Loucy (cell line): ENCODE results near the gene HAO2.

Source experiments
- H2AFZ ChIP-seq: fragments of 200-600 bp; sonication (generic); 2 replicates; pipeline ENCODE4 v1.6.0; 2016; ENCODE audit warnings: antibody characterized with exemption, mild to moderate bottlenecking, low read length, moderate library complexity
- H3F3A ChIP-seq: fragments of 200-600 bp; 2 replicates; pipeline ENCODE4 v1.6.0; 2016; ENCODE audit warnings: antibody characterized with exemption, low read depth, mild to moderate bottlenecking
- H3K27me3 ChIP-seq: fragments of 200-600 bp; sonication (generic); 2 replicates; pipeline ENCODE4 v1.6.1; 2014; ENCODE audit warnings: low read length, mild to moderate bottlenecking; ENCODE audit not compliant: insufficient read depth, poor library complexity, severe bottlenecking
- H3K36me3 ChIP-seq: fragments of 200-600 bp; sonication (generic); 2 replicates; pipeline ENCODE4 v1.6.1; 2016; ENCODE audit warnings: low read length; ENCODE audit not compliant: insufficient read depth
- H3K4me1 ChIP-seq: fragments of 200-600 bp; sonication (generic); 2 replicates; pipeline ENCODE4 v1.5.1; 2014; ENCODE audit warnings: low read length, mild to moderate bottlenecking; ENCODE audit not compliant: insufficient read depth, poor library complexity, severe bottlenecking
- H3K4me2 ChIP-seq: fragments of 200-600 bp; sonication (generic); 2 replicates; pipeline ENCODE4 v1.6.0; 2014; ENCODE audit warnings: antibody characterized with exemption, low read length, low read depth, mild to moderate bottlenecking; ENCODE audit not compliant: poor library complexity, severe bottlenecking
- H3K4me3 ChIP-seq: fragments of 200-600 bp; sonication (generic); 2 replicates; pipeline ENCODE4 v1.5.1; 2014; ENCODE audit warnings: low read length, mild to moderate bottlenecking, mixed read lengths; ENCODE audit not compliant: poor library complexity, severe bottlenecking
- H3K79me2 ChIP-seq: fragments of 200-600 bp; sonication (generic); 2 replicates; pipeline ENCODE4 v1.6.1; 2014; ENCODE audit warnings: low read length; ENCODE audit not compliant: insufficient read depth
- H3K9ac ChIP-seq: fragments of 200-600 bp; sonication (generic); 2 replicates; pipeline ENCODE4 v1.6.0; 2014; ENCODE audit warnings: mild to moderate bottlenecking, low read depth, low read length, moderate library complexity; ENCODE audit not compliant: poor library complexity, severe bottlenecking
- H3K9me2 ChIP-seq: fragments of 200-600 bp; sonication (generic); replicated peaks from 2 replicates; pipeline ENCODE4 v1.6.1; 2016; ENCODE audit warnings: low read depth, low read length, mixed read lengths
- H3K9me3 ChIP-seq: fragments of 200-600 bp; sonication (generic); 2 replicates; pipeline ENCODE4 v1.6.1; 2014; ENCODE audit warnings: mild to moderate bottlenecking, antibody characterized with exemption, low read length, low read depth; ENCODE audit not compliant: insufficient read depth
- H4K20me1 ChIP-seq: fragments of 200-600 bp; sonication (generic); 2 replicates; pipeline ENCODE4 v1.6.0; 2014; ENCODE audit warnings: antibody characterized with exemption, low read length, mild to moderate bottlenecking; ENCODE audit not compliant: insufficient read depth, poor library complexity, severe bottlenecking
- CTCF ChIP-seq: fragments of 200-600 bp; sonication (generic); conservative IDR thresholded peaks from 2 replicates; pipeline ENCODE4 v1.5.1; 2014; ENCODE audit warnings: mild to moderate bottlenecking, antibody characterized with exemption, low read length
- EZH2phosphoT487 ChIP-seq: fragments of 200-600 bp; IDR thresholded peaks from 2 replicates; pipeline ENCODE4 v1.6.1; 2018; ENCODE audit warnings: antibody characterized with exemption, mild to moderate bottlenecking, moderate library complexity, borderline replicate concordance

The HAO2 gene

GRCh38 chr1:119361620-119362344 lies 6.8 kb upstream of the HAO2 start:
- Histone ChIP-seq H3F3A (no peaks in the 10 kb centered on the region), H3K9me2 (no peaks in the 10 kb centered on the region), H3K27me3 (no peaks in the 10 kb centered on the region), H3K36me3 (no peaks in the 10 kb centered on the region), H4K20me1 (no peaks in the 10 kb centered on the region), H3K4me2 (no peak overlapping the region), H3K9ac (no peak overlapping the region), H3K4me3 (no peak overlapping the region), H3K4me1 (no peaks in the 10 kb centered on the region), H2AFZ (no peak overlapping the region), H3K79me2 (no peaks in the 10 kb centered on the region), H3K9me3 (no peaks in the 10 kb centered on the region)
- TF ChIP-seq CTCF = no peak
- TF ChIP-seq EZH2phosphoT487 = no peak

- no peak overlapping the region for H3K4me3 ChIP-seq
- no peaks in the 10 kb centered on the region for H4K20me1 ChIP-seq
- no peaks in the 10 kb centered on the region for H3K79me2 ChIP-seq
- no peaks in the 10 kb centered on the region for H3K27me3 ChIP-seq
- no peak overlapping the region for H3K9ac ChIP-seq
- TF ChIP-seq EZH2phosphoT487 (no peak), CTCF (no peak)
- no peak overlapping the region for H3K4me2 ChIP-seq
- no peaks in the 10 kb centered on the region for H3K4me1 ChIP-seq
- no peaks in the 10 kb centered on the region for H3K9me3 ChIP-seq
- H2AFZ ChIP-seq = no peak overlapping the region
- no peaks in the 10 kb centered on the region for H3K9me2 ChIP-seq
- H3F3A ChIP-seq = no peaks in the 10 kb centered on the region
- no peaks in the 10 kb centered on the region for H3K36me3 ChIP-seq
Measured at GRCh38 chr1:119363162-119363561, 5.4 kb upstream of the HAO2 start.

- H3K9me2 ChIP-seq = no peaks in the 10 kb centered on the region
- H3K4me1 ChIP-seq = no peaks in the 10 kb centered on the region
- H3K4me3 ChIP-seq = no peak overlapping the region
- no peaks in the 10 kb centered on the region for H3K27me3 ChIP-seq
- no peaks in the 10 kb centered on the region for H3K36me3 ChIP-seq
- no peaks in the 10 kb centered on the region for H4K20me1 ChIP-seq
- H3F3A ChIP-seq = no peaks in the 10 kb centered on the region
- H3K79me2 ChIP-seq = no peaks in the 10 kb centered on the region
- H3K9ac ChIP-seq = no peak overlapping the region
- no peak overlapping the region for H3K4me2 ChIP-seq
- H2AFZ ChIP-seq = 0 out of 2 replicates have a peak overlapping the region, but pooled peaks have one; percentile 28
- TF ChIP-seq CTCF (no peak), EZH2phosphoT487 (no peak)
- no peaks in the 10 kb centered on the region for H3K9me3 ChIP-seq
Measured at GRCh38 chr1:119364640-119365039, 3.9 kb upstream of the HAO2 start.
